MG63 (cell line): ENCODE measurements around the gene SEMA3C. TPM values are rescaled to one million over a fixed set of nuclear protein-coding genes. Genes with fewer than 3 reads are reported as not detected.
A peak's percentile ranks its signal among the peaks of the same experiment; 100 is the strongest.

ENCODE experiments used
- DNase-seq: peaks from one replicate; pipeline ENCODE4 v3.0.0-alpha.2; 2020
- H3K27me3 ChIP-seq: fragments of 250-450 bp; sonication (Bioruptor Pico); 2 replicates; pipeline ENCODE4 v1.5.1; 2020; ENCODE audit warnings: mild to moderate bottlenecking, moderate library complexity
- H3K36me3 ChIP-seq: fragments of 250-450 bp; sonication (Bioruptor Pico); 2 replicates; pipeline ENCODE4 v1.5.1; 2020; ENCODE audit warnings: mild to moderate bottlenecking, moderate library complexity
- H3K4me3 ChIP-seq: fragments of 250-450 bp; sonication (Bioruptor Pico); 2 replicates; pipeline ENCODE4 v1.5.1; 2020; ENCODE audit warnings: mild to moderate bottlenecking, moderate library complexity
- H3K9me3 ChIP-seq: fragments of 250-450 bp; sonication (Bioruptor Pico); 2 replicates; pipeline ENCODE4 v1.5.1; 2020; ENCODE audit warnings: mild to moderate bottlenecking, moderate library complexity
- total RNA-seq: library from RNA; depleted of rRNA; stranded (reverse); fragments of >200 nt; shearing (Covaris generic); gene quantifications from 2 replicates; pipeline ENCODE4 v1.2.3, GENCODE V29; 2014; ENCODE audit warnings: low replicate concordance

Gene SEMA3C
- total RNA-seq, 1 experiment from 2014 or later: 23.1 TPM

- H3K4me3 ChIP-seq: no peak overlapping the region
- DNase-seq: no peak
- H3K27me3 ChIP-seq: no peaks in the 10 kb centered on the region
- H3K9me3 ChIP-seq: no peaks in the 10 kb centered on the region
- H3K36me3 ChIP-seq: peaks cover 4% of the 10 kb centered on the region; the same call in 1 of the 2 replicates
Observed at GRCh38 chr7:80876894-80877414, 41.9 kb downstream of the SEMA3C start.

DNA sequence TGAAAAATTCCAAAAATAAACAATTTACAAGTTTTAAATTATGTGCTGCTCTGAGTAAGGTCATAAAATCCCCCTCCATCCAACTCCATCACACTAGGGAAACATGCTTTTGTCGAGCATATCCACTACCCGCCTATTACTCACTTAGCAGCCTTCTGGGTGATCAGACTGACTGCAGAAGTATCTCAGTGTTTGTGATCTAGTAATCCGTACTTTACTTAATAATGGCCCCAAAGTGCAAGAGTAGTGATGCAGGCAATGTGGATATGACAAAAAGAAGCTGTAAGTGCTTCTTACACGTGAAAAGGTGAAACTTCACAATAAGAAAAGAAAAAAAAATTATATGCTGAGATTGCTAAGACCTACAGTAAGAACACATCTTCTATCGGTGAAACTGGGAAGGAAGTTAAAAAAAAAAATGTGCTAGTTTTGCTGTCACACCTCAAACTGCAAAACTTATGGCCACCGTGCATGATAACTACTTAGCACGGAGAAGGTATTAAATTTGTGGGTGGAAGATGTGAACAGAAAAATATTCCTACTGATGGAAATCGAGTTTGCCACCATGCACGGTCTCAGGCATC, 43.2 kb downstream of the SEMA3C start:
- no peaks in the 10 kb centered on the region for H3K27me3 ChIP-seq
- no peak overlapping the region for H3K4me3 ChIP-seq
- no peak for DNase-seq
- no peaks in the 10 kb centered on the region for H3K9me3 ChIP-seq
- H3K36me3 ChIP-seq: no peaks in the 10 kb centered on the region

DNA sequence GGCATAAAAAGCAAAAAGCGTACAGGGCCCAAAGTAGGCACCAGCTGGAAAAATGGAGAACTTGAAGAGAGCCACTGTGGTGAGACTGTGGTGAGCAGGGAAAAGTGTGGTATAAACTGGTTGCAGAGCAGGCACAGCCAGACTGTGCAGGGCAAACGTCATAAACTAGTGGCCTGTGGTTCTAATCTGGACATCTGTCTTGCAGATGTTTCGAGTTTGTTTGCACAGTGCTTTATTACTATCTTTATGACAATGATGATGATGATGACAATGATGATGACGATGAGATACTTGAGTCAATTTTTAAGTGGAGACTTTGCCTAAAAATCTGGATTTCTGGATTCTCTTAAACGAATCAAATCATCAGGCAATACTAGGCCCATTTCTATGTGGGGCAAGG, 45.7 kb downstream of the SEMA3C start:
- no peak overlapping the region for H3K4me3 ChIP-seq
- no peaks in the 10 kb centered on the region for H3K36me3 ChIP-seq
- H3K27me3 ChIP-seq: no peaks in the 10 kb centered on the region

GRCh38 chr7:80871228-80871627, 47.6 kb downstream of the SEMA3C start:
- H3K4me3 ChIP-seq: no peak overlapping the region
- H3K9me3 ChIP-seq: no peaks in the 10 kb centered on the region
- no peak for DNase-seq
- no peaks in the 10 kb centered on the region for H3K36me3 ChIP-seq
- no peaks in the 10 kb centered on the region for H3K27me3 ChIP-seq

More for the DNA sequence above, 45.7 kb downstream of the SEMA3C start:
- no peaks in the 10 kb centered on the region for H3K9me3 ChIP-seq
- DNase-seq: no peak

- Histone ChIP-seq H3K9me3 (no peaks in the 10 kb centered on the region), H3K36me3 (no peaks in the 10 kb centered on the region), H3K27me3 (no peaks in the 10 kb centered on the region), H3K4me3 (no peak overlapping the region)
- DNase-seq: no peak
Observed at GRCh38 chr7:80870813-80871212, 48.0 kb downstream of the SEMA3C start.

DNA sequence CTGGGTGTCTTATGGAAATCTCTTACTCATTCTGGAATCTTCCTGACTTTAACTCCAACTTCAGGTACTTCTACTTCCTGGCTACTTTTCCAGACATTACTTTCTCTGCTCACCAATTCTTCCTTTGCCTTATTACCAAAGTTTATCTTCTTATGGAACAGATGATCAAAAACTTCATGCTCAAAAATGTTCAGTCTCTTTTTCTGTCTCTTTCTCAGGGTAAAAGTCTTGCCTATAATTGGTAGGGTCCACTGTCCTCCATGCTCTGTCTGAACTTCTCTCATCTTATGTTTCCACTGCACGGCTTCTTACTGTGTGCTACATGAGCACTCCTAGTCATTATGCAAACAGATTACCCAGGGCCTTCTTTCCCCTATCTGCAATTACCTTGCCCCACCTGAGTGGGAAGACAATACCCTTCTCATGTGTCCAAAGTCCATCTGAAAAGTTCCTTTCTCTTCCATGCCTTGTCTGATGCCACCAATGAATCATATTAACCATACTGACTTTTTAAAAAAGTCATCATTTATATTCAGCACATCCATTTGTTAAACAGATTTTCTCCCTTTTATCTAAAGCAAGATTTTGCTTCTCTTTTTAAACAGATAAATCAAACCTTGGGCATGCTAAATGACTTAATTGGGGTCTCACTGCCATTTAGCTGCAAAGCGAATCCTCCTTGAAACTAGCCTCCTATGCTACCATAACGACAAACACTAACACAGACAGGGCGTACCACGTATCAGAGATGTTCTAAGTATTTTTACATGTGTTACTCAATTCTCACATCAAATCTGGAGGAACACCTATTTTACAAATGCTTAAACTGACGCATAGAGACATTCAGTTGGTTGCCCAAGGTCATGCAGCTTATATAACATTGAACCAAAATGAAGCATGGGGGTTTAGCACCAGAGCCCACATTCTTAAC, 48.8 kb downstream of the SEMA3C start:
- no peaks in the 10 kb centered on the region for H3K27me3 ChIP-seq

DNA sequence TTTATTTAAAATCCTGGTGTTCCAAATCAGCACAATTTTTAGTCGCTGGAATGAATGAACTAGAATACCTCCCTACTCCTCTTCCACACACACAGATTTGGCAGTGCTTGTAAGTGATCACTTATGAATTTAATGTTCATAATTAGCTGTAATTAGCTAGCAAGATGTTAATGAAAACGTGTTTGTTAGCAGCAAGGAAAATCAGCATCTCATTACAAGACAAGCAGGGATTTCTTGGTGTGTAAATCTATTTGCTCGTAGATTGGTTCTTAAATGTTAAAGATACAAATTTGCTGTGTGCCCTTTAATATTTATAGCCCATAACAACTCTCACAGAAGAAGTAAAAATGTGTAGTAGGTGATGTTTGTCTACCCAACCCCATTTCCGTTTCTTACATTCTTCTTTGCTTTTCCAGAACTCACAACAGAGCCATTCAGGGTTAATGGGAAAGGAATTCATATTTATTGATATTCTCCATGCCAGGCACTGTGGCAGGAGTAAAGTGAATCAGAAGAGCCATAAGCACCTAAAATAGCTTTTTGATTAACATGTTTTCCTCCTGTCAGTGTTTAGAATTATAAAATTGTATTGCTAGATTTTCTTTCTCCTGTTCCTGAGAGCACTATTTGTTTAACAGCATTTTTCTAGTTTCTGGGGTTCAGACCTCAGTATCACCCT, 49.6 kb downstream of the SEMA3C start:
- no peak for DNase-seq
- no peaks in the 10 kb centered on the region for H3K27me3 ChIP-seq
- H3K4me3 ChIP-seq: no peak overlapping the region
- H3K9me3 ChIP-seq: no peaks in the 10 kb centered on the region
- no peaks in the 10 kb centered on the region for H3K36me3 ChIP-seq

More for the DNA sequence above, 48.8 kb downstream of the SEMA3C start:
- H3K4me3 ChIP-seq: no peak overlapping the region
- H3K36me3 ChIP-seq: no peaks in the 10 kb centered on the region
- no peaks in the 10 kb centered on the region for H3K9me3 ChIP-seq
- no peak for DNase-seq

DNA sequence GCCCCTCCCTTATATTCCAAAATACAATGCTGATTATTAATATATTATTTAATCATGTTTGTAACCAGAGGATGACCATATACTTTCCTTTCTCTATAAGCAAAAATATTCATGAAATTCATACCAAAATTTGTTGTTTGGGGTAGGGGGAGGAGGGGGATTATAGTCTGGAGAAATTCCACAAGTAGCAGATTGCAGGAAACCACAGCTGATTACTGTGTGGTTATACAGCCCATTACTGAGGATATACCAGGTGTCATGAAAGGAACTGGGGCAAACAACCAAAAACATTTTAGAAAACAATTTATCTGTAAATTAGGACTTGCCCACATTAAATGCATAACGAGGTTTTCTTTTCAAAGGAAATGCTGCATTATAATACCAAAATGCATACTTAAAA, 50.3 kb downstream of the SEMA3C start:
- no peaks in the 10 kb centered on the region for H3K9me3 ChIP-seq
- DNase-seq: no peak
- H3K4me3 ChIP-seq: no peak overlapping the region
- no peaks in the 10 kb centered on the region for H3K27me3 ChIP-seq
- H3K36me3 ChIP-seq: no peaks in the 10 kb centered on the region

GRCh38 chr7:80860554-80860953, 58.3 kb downstream of the SEMA3C start:
- no peaks in the 10 kb centered on the region for H3K9me3 ChIP-seq
- no peak for DNase-seq
- H3K27me3 ChIP-seq: no peaks in the 10 kb centered on the region
- peaks cover 4% of the 10 kb centered on the region for H3K36me3 ChIP-seq
- H3K4me3 ChIP-seq: no peak overlapping the region

GRCh38 chr7:80859272-80859970, 59.4 kb downstream of the SEMA3C start:
- Histone ChIP-seq H3K36me3 (peaks cover 4% of the 10 kb centered on the region), H3K9me3 (no peaks in the 10 kb centered on the region), H3K4me3 (no peak overlapping the region), H3K27me3 (no peaks in the 10 kb centered on the region)
- DNase-seq: peak; percentile 24

- no peak overlapping the region for H3K4me3 ChIP-seq
- DNase-seq: no peak
- H3K36me3 ChIP-seq: peaks cover 4% of the 10 kb centered on the region
- H3K9me3 ChIP-seq: no peaks in the 10 kb centered on the region
- no peaks in the 10 kb centered on the region for H3K27me3 ChIP-seq
Observed at GRCh38 chr7:80858141-80858903, 60.5 kb downstream of the SEMA3C start.

- Histone ChIP-seq H3K36me3 (no peaks in the 10 kb centered on the region; the same call in 1 of the 2 replicates), H3K9me3 (no peaks in the 10 kb centered on the region), H3K27me3 (no peaks in the 10 kb centered on the region), H3K4me3 (no peak overlapping the region)
- DNase-seq: no peak
Observed at GRCh38 chr7:80856769-80857168, 62.1 kb downstream of the SEMA3C start.

- no peaks in the 10 kb centered on the region for H3K27me3 ChIP-seq
- peak; percentile 6 for DNase-seq
- H3K4me3 ChIP-seq: no peak overlapping the region
- H3K36me3 ChIP-seq: no peaks in the 10 kb centered on the region
- H3K9me3 ChIP-seq: no peaks in the 10 kb centered on the region
Observed at GRCh38 chr7:80851896-80852476, 66.9 kb downstream of the SEMA3C start.

- DNase-seq: no peak
- Histone ChIP-seq H3K36me3 (0 out of 2 replicates have a peak, but pooled peaks cover 2% of the 10 kb centered on the region), H3K4me3 (no peak overlapping the region), H3K9me3 (no peaks in the 10 kb centered on the region), H3K27me3 (no peaks in the 10 kb centered on the region)
Observed at GRCh38 chr7:80848841-80849240, 70.0 kb downstream of the SEMA3C start.

DNA sequence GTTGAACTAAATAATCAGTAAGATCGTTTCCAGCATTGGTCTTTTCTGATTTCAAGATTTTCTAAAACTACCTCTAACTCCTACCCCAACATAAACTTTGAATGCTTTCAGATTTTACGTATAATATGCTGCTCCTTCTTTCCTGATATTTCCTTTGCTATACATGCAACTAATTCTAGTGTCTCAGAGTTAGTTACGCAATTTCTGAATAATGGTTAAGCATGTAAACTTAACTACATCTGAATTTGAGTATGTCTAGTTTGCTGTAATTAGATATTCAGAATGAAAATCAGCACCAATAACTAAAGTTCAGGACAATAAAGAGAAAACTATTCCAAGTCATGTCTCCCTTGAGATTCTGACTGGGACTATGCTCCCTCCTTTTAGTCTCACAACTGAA, 71.0 kb downstream of the SEMA3C start:
- H3K9me3 ChIP-seq: no peaks in the 10 kb centered on the region
- H3K36me3 ChIP-seq: 0 out of 2 replicates have a peak, but pooled peaks cover 2% of the 10 kb centered on the region
- H3K27me3 ChIP-seq: no peaks in the 10 kb centered on the region
- H3K4me3 ChIP-seq: no peak overlapping the region
- DNase-seq: no peak
